Coronary artery (tissue), 2 donors: Measurements from ENCODE around the gene CUX1.

Experiments
- DNase-seq: peaks from one replicate; pipeline ENCODE4 v3.0.0-alpha.2; 2017; ENCODE audit warnings: low spot score
- H3K27ac ChIP-seq, 2 donors: fragments of 200-600 bp; sonication (generic); one replicate each; pipeline ENCODE4 v1.5.1; 2016 to 2019
- H3K4me3 ChIP-seq: fragments of 200-600 bp; sonication (generic); 2 replicates; pipeline ENCODE4 v1.5.1; 2016; ENCODE audit warnings: mild to moderate bottlenecking, moderate library complexity
- CTCF ChIP-seq: fragments of 200-600 bp; sonication (generic); IDR thresholded peaks from one replicate; pipeline ENCODE4 v1.5.1; 2019; ENCODE audit warnings: antibody characterized with exemption

Gene CUX1

GRCh38 chr7:101900103-101900502 lies 82.7 kb downstream of the CUX1 start:
- H3K27ac ChIP-seq, result peak overlapping the region; percentile 65 to 87
- no peak for TF ChIP-seq CTCF
- DNase-seq, result no peak
- H3K4me3 ChIP-seq, result peak overlapping the region; percentile 70

GRCh38 chr7:101901661-101902491 lies 84.5 kb downstream of the CUX1 start:
- no peak for DNase-seq
- H3K4me3 ChIP-seq, result peak overlapping the region; percentile 37
- TF ChIP-seq CTCF, result no peak
- peak overlapping the region; percentile 65 to 87 for H3K27ac ChIP-seq

- Histone ChIP-seq H3K27ac (peak overlapping the region in 1 of 2 donors; percentile 87), H3K4me3 (no peak overlapping the region)
- DNase-seq, result no peak
- no peak for TF ChIP-seq CTCF
Measured at GRCh38 chr7:101902680-101903514, 85.5 kb downstream of the CUX1 start.

- Histone ChIP-seq H3K27ac (no peak overlapping the region), H3K4me3 (no peak overlapping the region)
- no peak for DNase-seq
- TF ChIP-seq CTCF, result no peak
Measured at GRCh38 chr7:101903515-101903868, 86.1 kb downstream of the CUX1 start.

- no peak overlapping the region for H3K27ac ChIP-seq
- no peak for DNase-seq
- TF ChIP-seq CTCF, result no peak
- H3K4me3 ChIP-seq, result no peak overlapping the region
Measured at GRCh38 chr7:101904019-101904418, 86.6 kb downstream of the CUX1 start.

- no peak for TF ChIP-seq CTCF
- no peak overlapping the region for H3K27ac ChIP-seq
- no peak overlapping the region for H3K4me3 ChIP-seq
- DNase-seq, result no peak
Measured at GRCh38 chr7:101905203-101905865, 87.9 kb downstream of the CUX1 start.
